HCT116 (cell line): ENCODE results near the gene SLC6A6. TPM values are rescaled to one million over a fixed set of nuclear protein-coding genes. Genes with fewer than 3 reads are reported as not detected.

Experiments used
- ATAC-seq: fragments of 200-7000 bp; cut with Tn5 transposase; 2 replicates; pipeline ENCODE4 v1.9.1; 2020; ENCODE audit warnings: mild to moderate bottlenecking, moderate library complexity
- BruUV-seq: library from RNA; stranded (reverse); fragments of 400-500 nt; replicated peaks from 2 replicates; lab custom pipeline; 2021; lab: Mats Ljungman, UMichigan
- CTCF ChIA-PET: fragments of 300-600 bp; sonication (Branson Sonifier 250); formaldehyde crosslinking; loops from one replicate; lab custom pipeline; 2021; ENCODE audit warnings: antibody characterized with exemption; lab: Charles Lee
- POLR2A ChIA-PET: fragments of 300-600, 350-600 bp; sonication (Branson Sonifier 250); formaldehyde crosslinking; loops from one replicate; lab custom pipeline; 2021; ENCODE audit warnings: antibody characterized with exemption; lab: Charles Lee
- RAD21 ChIA-PET, 2 experiments: fragments of 300-600 bp; sonication (Branson Sonifier 250); formaldehyde crosslinking; loops; one replicate each; lab custom pipeline; 2023; ENCODE audit warnings: low total read pairs in 2 of 2; ENCODE audit not compliant: uncharacterized antibody in 2 of 2, unreplicated experiment in 2 of 2, low non-redundant PET in 1 of 2; lab: Charles Lee
- DNase-seq: peaks from one replicate; pipeline ENCODE4 v3.0.0-alpha.2; 2010; ENCODE audit warnings: low read depth, low spot score
- H2AFZ ChIP-seq: fragments of 200-600 bp; shearing (Covaris generic), sonication (generic); 2 replicates; pipeline ENCODE4 v1.6.1; 2017; ENCODE audit warnings: low read depth, mixed run types, mixed read lengths, antibody characterized with exemption, low read length; ENCODE audit not compliant: poor library complexity, severe bottlenecking
- H3K27ac ChIP-seq: 2 replicates; pipeline ENCODE4 v1.5.1; 2012; ENCODE audit warnings: low read depth, low read length
- H3K27me3 ChIP-seq: fragments of 200-600 bp; sonication (generic); 2 replicates; pipeline ENCODE4 v1.6.1; 2016; ENCODE audit warnings: mixed run types, low read length, mixed read lengths; ENCODE audit not compliant: insufficient read depth
- H3K36me3 ChIP-seq, 2 experiments: fragments of 200-500 bp in 1 of 2; fragments of 200-600 bp in 1 of 2; sonication (Bioruptor generic) in 1 of 2; sonication (generic) in 1 of 2; 2 replicates each; pipeline versions ENCODE4 v1.5.1 to v1.6.1; 2014 to 2016; ENCODE audit warnings: low read length in 2 of 2, inconsistent platforms in 1 of 2, mixed read lengths in 1 of 2, mixed run types in 1 of 2; ENCODE audit not compliant: insufficient read depth in 2 of 2, control insufficient read depth in 1 of 2
- H3K4me1 ChIP-seq, 2 experiments: fragments of 200-600 bp in 1 of 2; sonication (generic) in 1 of 2; 2 replicates each; pipeline versions ENCODE4 v1.5.1 to v1.6.1; 2012 to 2017; ENCODE audit warnings: low read length in 2 of 2, inconsistent platforms in 1 of 2, mild to moderate bottlenecking in 1 of 2, mixed read lengths in 1 of 2, mixed run types in 1 of 2, moderate library complexity in 1 of 2; ENCODE audit not compliant: insufficient read depth in 2 of 2, control insufficient read depth in 1 of 2
- H3K4me2 ChIP-seq: fragments of 200-600 bp; sonication (generic); 2 replicates; pipeline ENCODE4 v1.6.1; 2017; ENCODE audit warnings: mixed run types, low read length, mixed read lengths
- H3K4me3 ChIP-seq, 2 experiments: fragments of 200-600 bp in 1 of 2; sonication (generic) in 1 of 2; replicated peaks in 1 of 2; 2 replicates each; pipeline ENCODE4 v1.5.1; 2011 to 2016; ENCODE audit warnings: low read length in 2 of 2, control low read depth in 1 of 2, low read depth in 1 of 2, mild to moderate bottlenecking in 1 of 2, mixed read lengths in 1 of 2, mixed run types in 1 of 2
- H3K79me2 ChIP-seq: fragments of 200-600 bp; sonication (generic); 2 replicates; pipeline ENCODE4 v1.6.1; 2017; ENCODE audit warnings: mild to moderate bottlenecking, mixed run types, low read length, moderate library complexity, mixed read lengths; ENCODE audit not compliant: insufficient read depth
- H3K9ac ChIP-seq: fragments of 200-600 bp; sonication (generic); 2 replicates; pipeline ENCODE4 v1.6.1; 2016; ENCODE audit warnings: low read length, mixed read lengths
- H3K9me2 ChIP-seq: fragments of 200-600 bp; sonication (generic), shearing (Covaris generic); 2 replicates; pipeline ENCODE4 v1.6.1; 2017; ENCODE audit warnings: mixed run types, mild to moderate bottlenecking, moderate library complexity; ENCODE audit not compliant: insufficient read depth
- H3K9me3 ChIP-seq, 2 experiments: fragments of 200-500 bp in 1 of 2; fragments of 200-600 bp in 1 of 2; sonication (Bioruptor generic) in 1 of 2; sonication (generic) in 1 of 2; 2 replicates each; pipeline ENCODE4 v1.6.1; 2014 to 2017; ENCODE audit warnings: low read length in 2 of 2, mixed read lengths in 2 of 2, inconsistent platforms in 1 of 2, low read depth in 1 of 2, mild to moderate bottlenecking in 1 of 2, mixed run types in 1 of 2, moderate library complexity in 1 of 2; ENCODE audit not compliant: control insufficient read depth in 1 of 2, insufficient read depth in 1 of 2
- H4K20me1 ChIP-seq: fragments of 200-600 bp; sonication (generic), shearing (Covaris generic); 2 replicates; pipeline ENCODE4 v1.6.1; 2017; ENCODE audit warnings: mixed run types, mild to moderate bottlenecking, moderate library complexity; ENCODE audit not compliant: insufficient read depth
- ATF3 ChIP-seq: IDR thresholded peaks from 2 replicates; pipeline ENCODE4 v1.6.1; 2012
- CEBPB ChIP-seq: IDR thresholded peaks from 2 replicates; pipeline ENCODE4 v1.6.1; 2012; ENCODE audit warnings: low read depth
- CTCF ChIP-seq, 3 experiments: fragments of 200-600 bp in 1 of 3; sonication (generic) in 1 of 3; IDR thresholded peaks in 2 of 3; conservative IDR thresholded peaks in 1 of 3; 2 replicates each; pipeline ENCODE4 v1.5.1; 2012 to 2017; ENCODE audit warnings: low read depth in 2 of 3, low read length in 2 of 3, antibody characterized with exemption in 1 of 3, borderline replicate concordance in 1 of 3, control low read depth in 1 of 3, mild to moderate bottlenecking in 1 of 3, mixed read lengths in 1 of 3, mixed run types in 1 of 3, moderate library complexity in 1 of 3; ENCODE audit not compliant: insufficient read depth in 1 of 3
- EGR1 ChIP-seq: IDR thresholded peaks from 2 replicates; pipeline ENCODE4 v1.6.1; 2012; ENCODE audit warnings: low read depth
- EZH2 ChIP-seq: fragments of 200-600 bp; sonication (generic); IDR thresholded peaks from 2 replicates; pipeline ENCODE4 v1.6.1; 2017; ENCODE audit warnings: antibody characterized with exemption, mixed run types
- EZH2phosphoT487 ChIP-seq: fragments of 200-600 bp; IDR thresholded peaks from 2 replicates; pipeline ENCODE4 v1.6.1; 2018; ENCODE audit warnings: antibody characterized with exemption, borderline replicate concordance
- POLR2AphosphoS5 ChIP-seq: IDR thresholded peaks from 2 replicates; pipeline ENCODE4 v1.6.1; 2011; ENCODE audit warnings: mild to moderate bottlenecking, low read depth, low read length, moderate library complexity
- SIN3A ChIP-seq: IDR thresholded peaks from 2 replicates; pipeline ENCODE4 v1.6.1; 2012; ENCODE audit warnings: low read depth
- SP1 ChIP-seq: IDR thresholded peaks from 2 replicates; pipeline ENCODE4 v1.6.1; 2012; ENCODE audit warnings: low read depth
- SRF ChIP-seq: IDR thresholded peaks from 2 replicates; pipeline ENCODE4 v1.6.1; 2012; ENCODE audit warnings: low read depth
- TCF7L2 ChIP-seq: IDR thresholded peaks from 2 replicates; pipeline ENCODE4 v1.7.0; 2011; ENCODE audit warnings: borderline replicate concordance, inconsistent platforms; ENCODE audit not compliant: insufficient read depth, insufficient read length; ENCODE audit errors: extremely low read depth
- YY1 ChIP-seq: IDR thresholded peaks from 2 replicates; pipeline ENCODE4 v1.6.1; 2011; ENCODE audit warnings: low read length, low read depth, moderate library complexity, mild to moderate bottlenecking; ENCODE audit not compliant: insufficient replicate concordance; ENCODE audit errors: extremely low read depth
- ZFX ChIP-seq: fragments of 450-650 bp; IDR thresholded peaks from 2 replicates; pipeline ENCODE4 v1.6.1; 2017
- ZNF274 ChIP-seq: fragments of 200-500 bp; sonication (Bioruptor generic); IDR thresholded peaks from 2 replicates; pipeline ENCODE4 v1.6.1; 2014; ENCODE audit warnings: mild to moderate bottlenecking, low read depth, low read length, inconsistent platforms
- intact Hi-C: fragments of 100-400 bp; cut with micrococcal nuclease; formaldehyde crosslinking; loops from 2 replicates; pipeline ENCODE4 v1.10.0; 2022
- total RNA-seq: library from RNA; stranded (reverse); gene quantifications from one replicate; pipeline ENCODE4 v1.2.1, GENCODE V29; 2021; ENCODE audit not compliant: unreplicated experiment
- TF ChIP-seq, protein P1 (sequence below): IDR thresholded peaks from 2 replicates; pipeline ENCODE4 v1.6.1; 2011; ENCODE audit warnings: mild to moderate bottlenecking, low read length, moderate library complexity; ENCODE audit not compliant: insufficient replicate concordance; ENCODE audit errors: extremely low read depth
- TF ChIP-seq, protein P2 (sequence below): IDR thresholded peaks from 2 replicates; pipeline ENCODE4 v1.6.1; 2012
- TF ChIP-seq, protein P3 (sequence below): IDR thresholded peaks from 2 replicates; pipeline ENCODE4 v1.6.1; 2012; ENCODE audit warnings: low read depth

Gene SLC6A6
- total RNA-seq, 1 experiment from 2014 or later = 36.3 TPM

DNA sequence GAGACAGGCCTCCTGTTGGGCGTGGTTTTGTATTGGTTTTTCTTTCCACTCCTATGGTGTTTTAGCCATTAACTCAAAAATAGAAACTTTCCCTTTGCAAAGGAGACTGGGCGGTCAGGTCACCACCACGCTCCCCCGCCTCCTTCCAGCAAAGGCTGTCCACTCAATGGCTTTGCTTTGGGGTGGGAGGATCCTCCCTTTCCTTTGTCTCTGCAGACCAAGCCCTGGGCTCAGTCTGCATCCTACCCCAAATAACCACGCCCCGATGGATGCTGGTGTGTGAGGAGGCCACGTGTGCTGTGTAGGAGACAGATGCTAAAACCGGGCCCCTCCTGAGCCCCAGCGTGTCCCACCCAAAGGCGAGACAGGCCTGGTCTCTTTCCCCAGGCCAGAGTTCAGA, 69.3 kb downstream of the SLC6A6 start:
- RAD21 ChIA-PET = no interaction called here
- no peak for TF ChIP-seq ZNF274
- TF ChIP-seq EZH2phosphoT487 = no peak
- TF ChIP-seq SIN3A = no peak
- TF ChIP-seq ZFX = no peak
- TF ChIP-seq YY1 = no peak
- no peak for TF ChIP-seq ATF3
- TF ChIP-seq, protein P1, sequence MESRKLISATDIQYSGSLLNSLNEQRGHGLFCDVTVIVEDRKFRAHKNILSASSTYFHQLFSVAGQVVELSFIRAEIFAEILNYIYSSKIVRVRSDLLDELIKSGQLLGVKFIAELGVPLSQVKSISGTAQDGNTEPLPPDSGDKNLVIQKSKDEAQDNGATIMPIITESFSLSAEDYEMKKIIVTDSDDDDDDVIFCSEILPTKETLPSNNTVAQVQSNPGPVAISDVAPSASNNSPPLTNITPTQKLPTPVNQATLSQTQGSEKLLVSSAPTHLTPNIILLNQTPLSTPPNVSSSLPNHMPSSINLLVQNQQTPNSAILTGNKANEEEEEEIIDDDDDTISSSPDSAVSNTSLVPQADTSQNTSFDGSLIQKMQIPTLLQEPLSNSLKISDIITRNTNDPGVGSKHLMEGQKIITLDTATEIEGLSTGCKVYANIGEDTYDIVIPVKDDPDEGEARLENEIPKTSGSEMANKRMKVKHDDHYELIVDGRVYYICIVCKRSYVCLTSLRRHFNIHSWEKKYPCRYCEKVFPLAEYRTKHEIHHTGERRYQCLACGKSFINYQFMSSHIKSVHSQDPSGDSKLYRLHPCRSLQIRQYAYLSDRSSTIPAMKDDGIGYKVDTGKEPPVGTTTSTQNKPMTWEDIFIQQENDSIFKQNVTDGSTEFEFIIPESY = no peak
- TF ChIP-seq SRF = no peak
- TF ChIP-seq, protein P2, sequence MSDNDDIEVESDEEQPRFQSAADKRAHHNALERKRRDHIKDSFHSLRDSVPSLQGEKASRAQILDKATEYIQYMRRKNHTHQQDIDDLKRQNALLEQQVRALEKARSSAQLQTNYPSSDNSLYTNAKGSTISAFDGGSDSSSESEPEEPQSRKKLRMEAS = no peak
- TF ChIP-seq CEBPB = no peak
- TF ChIP-seq SP1 = no peak
- TF ChIP-seq POLR2AphosphoS5 = no peak
- no peak for TF ChIP-seq CTCF (IDR thresholded peaks at IDR 0.05 in 2 of 3, conservative IDR thresholded peaks at IDR 0.05 in 1 of 3; ENCODE audit: borderline replicate concordance in 1 of 3, insufficient read depth in 1 of 3, low read depth in 2 of 3, low read length in 2 of 3)
- TF ChIP-seq EGR1 = no peak
- no peak for TF ChIP-seq TCF7L2
- no peak for TF ChIP-seq EZH2
- TF ChIP-seq, protein P3, sequence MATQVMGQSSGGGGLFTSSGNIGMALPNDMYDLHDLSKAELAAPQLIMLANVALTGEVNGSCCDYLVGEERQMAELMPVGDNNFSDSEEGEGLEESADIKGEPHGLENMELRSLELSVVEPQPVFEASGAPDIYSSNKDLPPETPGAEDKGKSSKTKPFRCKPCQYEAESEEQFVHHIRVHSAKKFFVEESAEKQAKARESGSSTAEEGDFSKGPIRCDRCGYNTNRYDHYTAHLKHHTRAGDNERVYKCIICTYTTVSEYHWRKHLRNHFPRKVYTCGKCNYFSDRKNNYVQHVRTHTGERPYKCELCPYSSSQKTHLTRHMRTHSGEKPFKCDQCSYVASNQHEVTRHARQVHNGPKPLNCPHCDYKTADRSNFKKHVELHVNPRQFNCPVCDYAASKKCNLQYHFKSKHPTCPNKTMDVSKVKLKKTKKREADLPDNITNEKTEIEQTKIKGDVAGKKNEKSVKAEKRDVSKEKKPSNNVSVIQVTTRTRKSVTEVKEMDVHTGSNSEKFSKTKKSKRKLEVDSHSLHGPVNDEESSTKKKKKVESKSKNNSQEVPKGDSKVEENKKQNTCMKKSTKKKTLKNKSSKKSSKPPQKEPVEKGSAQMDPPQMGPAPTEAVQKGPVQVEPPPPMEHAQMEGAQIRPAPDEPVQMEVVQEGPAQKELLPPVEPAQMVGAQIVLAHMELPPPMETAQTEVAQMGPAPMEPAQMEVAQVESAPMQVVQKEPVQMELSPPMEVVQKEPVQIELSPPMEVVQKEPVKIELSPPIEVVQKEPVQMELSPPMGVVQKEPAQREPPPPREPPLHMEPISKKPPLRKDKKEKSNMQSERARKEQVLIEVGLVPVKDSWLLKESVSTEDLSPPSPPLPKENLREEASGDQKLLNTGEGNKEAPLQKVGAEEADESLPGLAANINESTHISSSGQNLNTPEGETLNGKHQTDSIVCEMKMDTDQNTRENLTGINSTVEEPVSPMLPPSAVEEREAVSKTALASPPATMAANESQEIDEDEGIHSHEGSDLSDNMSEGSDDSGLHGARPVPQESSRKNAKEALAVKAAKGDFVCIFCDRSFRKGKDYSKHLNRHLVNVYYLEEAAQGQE = no peak
- no peak for ATAC-seq
- H3K27me3 ChIP-seq = no peaks in the 10 kb centered on the region
- H4K20me1 ChIP-seq = no peaks in the 10 kb centered on the region
- H3K9me2 ChIP-seq = no peaks in the 10 kb centered on the region
- CTCF ChIA-PET = no interaction called here
- intact Hi-C loops = no loop called here
- POLR2A ChIA-PET = no interaction called here
- peaks cover 7 to 25% of the 10 kb centered on the region in 2 experiments; a peak in 2 of 4 replicates for H3K36me3 ChIP-seq
- peak overlapping the region; percentile 73 for H3K4me2 ChIP-seq
- H3K9ac ChIP-seq = no peak overlapping the region
- no peaks in the 10 kb centered on the region for H3K79me2 ChIP-seq
- no peak for DNase-seq
- BruUV-seq = no TSS peak
- peak overlapping the region; percentile 42; the same call in 1 of the 2 replicates for H3K27ac ChIP-seq
- no peak overlapping the region for H3K4me3 ChIP-seq
- H3K9me3 ChIP-seq = no peaks in the 10 kb centered on the region
- H2AFZ ChIP-seq = no peak overlapping the region
- H3K4me1 ChIP-seq = peaks cover 16 to 24% of the 10 kb centered on the region in 2 experiments
